ENCODE results near the gene RPIA.
A peak's percentile ranks its signal among the peaks of the same experiment; 100 is the strongest.

Gene RPIA

GRCh38 chr2:88687384-88687783, 4.1 kb upstream of the RPIA start:
- Histone ChIP-seq H3K9me3 (ENCODE audit: control insufficient read depth in 1 of 2, low read length in 2 of 2) (no peaks in the 10 kb centered on the region), H3K27me3 (ENCODE audit: low read depth, low read length) (no peaks in the 10 kb centered on the region), H3K36me3 (ENCODE audit: control insufficient read depth in 1 of 2, insufficient read depth in 2 of 2, low read length in 2 of 2) (no peaks in the 10 kb centered on the region), H3K27ac (ENCODE audit: low read length) (no peak overlapping the region), H3K4me1 (ENCODE audit: control insufficient read depth in 1 of 2, insufficient read depth in 2 of 2, low read length in 2 of 2) (peaks cover 5 to 12% of the 10 kb centered on the region in 2 donors), H3K4me3 (ENCODE audit: low read depth in 1 of 2, low read length in 2 of 2) (no peak overlapping the region)

- Histone ChIP-seq H3K27ac (ENCODE audit: low read length) (peak overlapping the region; percentile 91), H3K9me3 (ENCODE audit: control insufficient read depth in 1 of 2, low read length in 2 of 2) (no peaks in the 10 kb centered on the region), H3K4me1 (ENCODE audit: control insufficient read depth in 1 of 2, insufficient read depth in 2 of 2, low read length in 2 of 2) (peaks cover 11 to 24% of the 10 kb centered on the region in 2 donors), H3K36me3 (ENCODE audit: control insufficient read depth in 1 of 2, insufficient read depth in 2 of 2, low read length in 2 of 2) (no peaks in the 10 kb centered on the region), H3K27me3 (ENCODE audit: low read depth, low read length) (no peaks in the 10 kb centered on the region), H3K4me3 (ENCODE audit: low read depth in 1 of 2, low read length in 2 of 2) (peak overlapping the region; percentile 83 to 91)
These were observed 708 bp upstream of the RPIA start for GRCh38 chr2:88690591-88691338.

DNA sequence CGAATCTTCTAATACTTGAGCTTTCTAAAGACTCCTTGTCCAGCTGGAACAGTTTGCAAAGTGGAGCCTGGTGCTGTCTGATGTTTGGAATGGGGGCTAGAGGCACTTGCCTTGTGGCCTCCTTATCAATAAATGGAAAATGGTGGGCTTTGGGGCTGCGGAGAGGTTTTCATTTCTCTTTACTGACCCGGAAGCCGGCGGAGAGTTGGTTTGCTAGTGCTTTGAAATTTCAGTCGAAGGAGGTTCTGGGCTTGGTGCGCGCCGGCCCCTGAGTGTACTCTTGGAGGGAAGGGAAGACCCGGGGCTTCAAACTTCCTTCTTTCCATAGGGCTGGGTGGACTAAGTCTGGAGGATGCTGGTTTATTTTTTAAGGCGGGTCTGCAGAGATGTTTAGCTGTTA, 714 bp downstream of the RPIA start:
- no peaks in the 10 kb centered on the region for H3K36me3 ChIP-seq (ENCODE audit: control insufficient read depth in 1 of 2, insufficient read depth in 2 of 2, low read length in 2 of 2)
- H3K4me3 ChIP-seq (ENCODE audit: low read depth in 1 of 2, low read length in 2 of 2): peak overlapping the region; percentile 83 to 94
- no peaks in the 10 kb centered on the region for H3K9me3 ChIP-seq (ENCODE audit: control insufficient read depth in 1 of 2, low read length in 2 of 2)
- H3K27ac ChIP-seq (ENCODE audit: low read length): peak overlapping the region; percentile 81
- peaks cover 11 to 24% of the 10 kb centered on the region in 2 donors for H3K4me1 ChIP-seq (ENCODE audit: control insufficient read depth in 1 of 2, insufficient read depth in 2 of 2, low read length in 2 of 2)
- no peaks in the 10 kb centered on the region for H3K27me3 ChIP-seq (ENCODE audit: low read depth, low read length)

DNA sequence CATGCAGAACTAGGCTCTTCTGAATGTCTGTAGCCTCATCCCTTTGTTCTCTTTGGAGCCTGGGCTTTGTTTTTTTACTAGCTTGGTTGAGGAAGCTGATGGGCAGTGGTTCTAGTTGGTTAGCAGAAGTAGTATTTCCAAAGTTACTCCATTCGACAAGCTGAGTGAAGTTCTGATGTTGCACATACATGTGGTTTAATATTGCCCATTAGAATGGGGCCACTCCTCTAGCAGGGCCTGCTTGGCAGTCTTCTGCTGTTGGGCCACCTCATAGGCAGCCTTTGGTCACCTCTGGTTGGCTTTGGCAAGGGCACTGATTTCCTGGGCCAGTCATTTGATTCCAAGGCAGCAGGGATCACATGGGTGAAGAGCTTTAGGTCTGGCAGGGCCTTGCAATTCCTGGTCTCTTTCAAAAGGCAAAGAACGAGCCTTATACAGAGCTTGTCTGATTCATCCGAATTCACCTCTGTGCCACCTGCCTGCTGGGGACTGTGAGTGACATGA, 2.5 kb downstream of the RPIA start:
- Histone ChIP-seq H3K9me3 (ENCODE audit: control insufficient read depth in 1 of 2, low read length in 2 of 2) (no peaks in the 10 kb centered on the region), H3K4me1 (ENCODE audit: control insufficient read depth in 1 of 2, insufficient read depth in 2 of 2, low read length in 2 of 2) (peaks cover 11 to 24% of the 10 kb centered on the region in 2 donors), H3K4me3 (ENCODE audit: low read depth in 1 of 2, low read length in 2 of 2) (no peak overlapping the region), H3K27me3 (ENCODE audit: low read depth, low read length) (no peaks in the 10 kb centered on the region), H3K36me3 (ENCODE audit: control insufficient read depth in 1 of 2, insufficient read depth in 2 of 2, low read length in 2 of 2) (no peaks in the 10 kb centered on the region), H3K27ac (ENCODE audit: low read length) (no peak overlapping the region)

GRCh38 chr2:88696611-88697010, 5.1 kb downstream of the RPIA start:
- H3K4me1 ChIP-seq (ENCODE audit: control insufficient read depth in 1 of 2, insufficient read depth in 2 of 2, low read length in 2 of 2): peaks cover 6 to 15% of the 10 kb centered on the region in 2 donors
- no peaks in the 10 kb centered on the region for H3K9me3 ChIP-seq (ENCODE audit: control insufficient read depth in 1 of 2, low read length in 2 of 2)
- peaks cover 7 to 15% of the 10 kb centered on the region in 2 donors for H3K36me3 ChIP-seq (ENCODE audit: control insufficient read depth in 1 of 2, insufficient read depth in 2 of 2, low read length in 2 of 2)
- H3K27me3 ChIP-seq (ENCODE audit: low read depth, low read length): no peaks in the 10 kb centered on the region
- no peak overlapping the region for H3K27ac ChIP-seq (ENCODE audit: low read length)
- H3K4me3 ChIP-seq (ENCODE audit: low read depth in 1 of 2, low read length in 2 of 2): no peak overlapping the region

DNA sequence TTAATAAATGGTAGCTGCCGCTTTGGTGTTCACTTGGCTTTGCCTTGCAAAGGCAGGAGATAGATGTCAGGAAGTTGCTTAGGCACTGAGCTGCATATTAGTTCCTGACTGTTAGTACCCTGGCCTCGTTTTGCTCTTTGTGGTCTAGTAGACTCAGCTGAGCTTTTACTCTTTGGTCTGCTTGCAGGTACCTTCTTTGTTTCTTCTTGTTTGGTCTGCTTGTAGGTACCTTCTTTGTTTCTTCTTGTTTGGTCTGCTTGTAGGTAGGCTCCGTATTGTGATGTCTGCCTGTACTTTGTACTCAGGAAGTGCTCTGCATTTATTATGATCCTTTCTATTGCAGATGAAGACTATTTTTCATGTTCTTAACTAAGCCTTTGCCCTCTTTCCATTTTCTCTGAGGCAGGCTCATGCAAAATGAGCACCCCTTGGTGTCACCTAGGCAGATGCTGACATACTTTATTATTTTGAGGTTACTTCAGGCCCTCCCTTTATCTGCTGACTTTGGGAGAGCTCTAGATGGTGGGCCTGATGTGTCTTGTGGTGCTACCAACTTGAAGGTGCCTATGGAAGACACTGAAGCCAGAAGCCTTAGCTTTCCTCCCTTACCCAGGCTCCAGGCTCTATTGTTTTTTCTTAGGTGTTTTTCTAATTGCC, 6.0 kb downstream of the RPIA start:
- peaks cover 6 to 10% of the 10 kb centered on the region in 2 donors for H3K4me1 ChIP-seq (ENCODE audit: control insufficient read depth in 1 of 2, insufficient read depth in 2 of 2, low read length in 2 of 2)
- H3K27ac ChIP-seq (ENCODE audit: low read length): no peak overlapping the region

DNA sequence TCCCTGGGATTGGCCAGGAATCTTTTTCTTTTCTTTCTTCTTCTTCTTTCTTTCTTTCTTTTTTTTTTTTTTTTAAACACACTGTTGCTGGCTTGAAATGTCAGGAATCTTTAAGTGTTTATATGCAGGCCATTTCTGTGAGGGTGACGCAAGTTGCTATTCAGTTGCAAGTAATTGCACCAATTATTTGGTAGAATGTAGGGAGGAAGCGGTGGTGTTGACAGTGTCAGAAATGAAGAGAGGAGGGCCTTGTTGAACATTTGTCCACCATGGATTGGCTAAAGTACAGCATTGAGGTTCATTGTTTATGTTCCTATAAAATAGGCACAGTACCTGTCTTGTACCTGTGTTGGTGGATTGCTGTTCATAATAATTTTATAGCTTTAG, 6.5 kb downstream of the RPIA start:
- Histone ChIP-seq H3K4me1 (ENCODE audit: control insufficient read depth in 1 of 2, insufficient read depth in 2 of 2, low read length in 2 of 2) (peaks cover 5 to 6% of the 10 kb centered on the region in 2 donors), H3K9me3 (ENCODE audit: control insufficient read depth in 1 of 2, low read length in 2 of 2) (no peaks in the 10 kb centered on the region), H3K27ac (ENCODE audit: low read length) (peak overlapping the region; percentile 32), H3K36me3 (ENCODE audit: control insufficient read depth in 1 of 2, insufficient read depth in 2 of 2, low read length in 2 of 2) (peaks cover 15 to 21% of the 10 kb centered on the region in 2 donors), H3K4me3 (ENCODE audit: low read depth in 1 of 2, low read length in 2 of 2) (no peak overlapping the region), H3K27me3 (ENCODE audit: low read depth, low read length) (no peaks in the 10 kb centered on the region)

More for the DNA sequence above, 6.0 kb downstream of the RPIA start:
- peaks cover 10 to 21% of the 10 kb centered on the region in 2 donors for H3K36me3 ChIP-seq (ENCODE audit: control insufficient read depth in 1 of 2, insufficient read depth in 2 of 2, low read length in 2 of 2)
- no peaks in the 10 kb centered on the region for H3K9me3 ChIP-seq (ENCODE audit: control insufficient read depth in 1 of 2, low read length in 2 of 2)
- H3K4me3 ChIP-seq (ENCODE audit: low read depth in 1 of 2, low read length in 2 of 2): no peak overlapping the region
- no peaks in the 10 kb centered on the region for H3K27me3 ChIP-seq (ENCODE audit: low read depth, low read length)

GRCh38 chr2:88698498-88699233, 7.2 kb downstream of the RPIA start:
- H3K36me3 ChIP-seq (ENCODE audit: control insufficient read depth in 1 of 2, insufficient read depth in 2 of 2, low read length in 2 of 2): peaks cover 20 to 21% of the 10 kb centered on the region in 2 donors
- H3K4me1 ChIP-seq (ENCODE audit: control insufficient read depth in 1 of 2, insufficient read depth in 2 of 2, low read length in 2 of 2): peaks cover 0 to 2% of the 10 kb centered on the region in 2 donors
- no peaks in the 10 kb centered on the region for H3K9me3 ChIP-seq (ENCODE audit: control insufficient read depth in 1 of 2, low read length in 2 of 2)
- H3K4me3 ChIP-seq (ENCODE audit: low read depth in 1 of 2, low read length in 2 of 2): no peak overlapping the region
- H3K27ac ChIP-seq (ENCODE audit: low read length): peak overlapping the region; percentile 32
- no peaks in the 10 kb centered on the region for H3K27me3 ChIP-seq (ENCODE audit: low read depth, low read length)

- H3K4me3 ChIP-seq (ENCODE audit: low read depth in 1 of 2, low read length in 2 of 2): no peak overlapping the region
These were observed 15.5 kb downstream of the RPIA start for GRCh38 chr2:88707003-88707402.

DNA sequence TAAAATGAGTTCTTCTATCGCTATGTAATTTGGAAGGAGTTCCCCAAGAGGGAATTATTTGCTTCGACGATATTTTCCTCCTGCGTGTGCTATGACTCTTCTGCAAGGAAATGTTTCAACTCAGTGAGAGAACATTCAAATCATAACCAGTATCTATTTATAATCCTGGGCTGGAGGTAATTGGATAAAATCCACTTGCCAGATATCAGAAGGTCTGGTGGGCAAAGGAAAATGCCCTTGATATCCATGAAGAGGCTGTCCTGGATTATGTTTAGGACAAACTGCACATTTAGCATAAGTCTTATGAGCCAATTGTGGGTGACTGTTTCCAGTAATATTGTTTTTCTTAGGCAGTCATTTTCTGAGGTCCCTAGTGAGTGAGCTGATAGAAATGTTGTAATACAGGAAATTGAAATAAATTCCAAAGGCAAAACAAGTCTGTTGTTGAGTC, 17.7 kb downstream of the RPIA start:
- H3K9me3 ChIP-seq (ENCODE audit: control insufficient read depth in 1 of 2, low read length in 2 of 2): no peaks in the 10 kb centered on the region
- H3K27ac ChIP-seq (ENCODE audit: low read length): no peak overlapping the region
- no peaks in the 10 kb centered on the region for H3K4me1 ChIP-seq (ENCODE audit: control insufficient read depth in 1 of 2, insufficient read depth in 2 of 2, low read length in 2 of 2)
- no peaks in the 10 kb centered on the region for H3K27me3 ChIP-seq (ENCODE audit: low read depth, low read length)
- H3K4me3 ChIP-seq (ENCODE audit: low read depth in 1 of 2, low read length in 2 of 2): no peak overlapping the region
- H3K36me3 ChIP-seq (ENCODE audit: control insufficient read depth in 1 of 2, insufficient read depth in 2 of 2, low read length in 2 of 2): no peaks in the 10 kb centered on the region

More at GRCh38 chr2:88707003-88707402, 15.5 kb downstream of the RPIA start:
- no peak overlapping the region for H3K27ac ChIP-seq (ENCODE audit: low read length)
- no peaks in the 10 kb centered on the region for H3K4me1 ChIP-seq (ENCODE audit: control insufficient read depth in 1 of 2, insufficient read depth in 2 of 2, low read length in 2 of 2)
- H3K9me3 ChIP-seq (ENCODE audit: control insufficient read depth in 1 of 2, low read length in 2 of 2): no peaks in the 10 kb centered on the region
- no peaks in the 10 kb centered on the region for H3K27me3 ChIP-seq (ENCODE audit: low read depth, low read length)
- peaks cover 5 to 15% of the 10 kb centered on the region in 2 donors for H3K36me3 ChIP-seq (ENCODE audit: control insufficient read depth in 1 of 2, insufficient read depth in 2 of 2, low read length in 2 of 2)

DNA sequence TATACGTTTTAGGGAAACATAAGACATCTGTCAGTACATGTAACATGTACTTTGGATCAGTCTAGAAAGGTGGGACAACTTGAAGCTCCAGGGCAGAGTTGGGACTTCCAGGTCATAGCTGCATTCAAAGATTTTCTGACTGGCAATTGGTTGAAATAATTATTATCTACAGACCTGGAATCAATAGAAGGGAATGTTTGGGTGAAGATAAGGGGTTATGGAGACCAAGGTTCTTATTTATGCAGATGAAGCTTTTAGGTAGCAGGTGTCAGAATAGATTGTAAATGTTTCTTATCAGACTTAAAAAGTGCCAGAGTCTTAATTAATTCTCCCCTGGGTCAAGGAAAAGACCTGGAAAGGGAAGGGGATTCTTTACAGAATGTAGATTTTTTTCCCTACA, 19.8 kb downstream of the RPIA start:
- Histone ChIP-seq H3K9me3 (ENCODE audit: control insufficient read depth in 1 of 2, low read length in 2 of 2) (no peaks in the 10 kb centered on the region), H3K36me3 (ENCODE audit: control insufficient read depth in 1 of 2, insufficient read depth in 2 of 2, low read length in 2 of 2) (no peaks in the 10 kb centered on the region), H3K27ac (ENCODE audit: low read length) (no peak overlapping the region), H3K4me1 (ENCODE audit: control insufficient read depth in 1 of 2, insufficient read depth in 2 of 2, low read length in 2 of 2) (no peaks in the 10 kb centered on the region), H3K27me3 (ENCODE audit: low read depth, low read length) (no peaks in the 10 kb centered on the region), H3K4me3 (ENCODE audit: low read depth in 1 of 2, low read length in 2 of 2) (no peak overlapping the region)
